HG02571 (cell line): ENCODE results near the gene HCFC2.

Source experiments
- ATAC-seq: cut with Tn5 transposase; IDR thresholded peaks from one replicate; pipeline ENCODE4 v1.9.1; 2021; ENCODE audit warnings: mild to moderate bottlenecking, moderate library complexity; ENCODE audit not compliant: unreplicated experiment

HCFC2 gene

GRCh38 chr12:104152685-104153241, 88.4 kb downstream of the HCFC2 start:
- ATAC-seq = no peak

GRCh38 chr12:104154286-104154685, 90.0 kb downstream of the HCFC2 start:
- ATAC-seq = no peak

GRCh38 chr12:104154806-104155205, 90.5 kb downstream of the HCFC2 start:
- ATAC-seq = no peak
